GM06990 (cell line): ENCODE measurements around the gene SORCS3.

Experiments
- DNase-seq: peaks from one replicate; pipeline ENCODE4 v3.0.0-alpha.2; 2011; ENCODE audit not compliant: insufficient read length; ENCODE audit errors: extremely low read depth
- H3K27me3 ChIP-seq: replicated peaks from 2 replicates; pipeline ENCODE4 v1.6.0; 2011; ENCODE audit warnings: low read length; ENCODE audit not compliant: control insufficient read depth, insufficient read depth
- H3K36me3 ChIP-seq: 2 replicates; pipeline ENCODE4 v1.5.1; 2011; ENCODE audit warnings: low read length; ENCODE audit not compliant: control insufficient read depth, insufficient read depth
- H3K4me3 ChIP-seq: replicated peaks from 2 replicates; pipeline ENCODE4 v1.5.1; 2011; ENCODE audit warnings: low read depth, mild to moderate bottlenecking, control low read depth, low read length
- CTCF ChIP-seq: IDR thresholded peaks from 2 replicates; pipeline ENCODE4 v1.5.1; 2011; ENCODE audit warnings: low read length, control low read depth, mild to moderate bottlenecking, inconsistent platforms; ENCODE audit not compliant: insufficient read depth, poor library complexity, severe bottlenecking

Gene SORCS3

DNA sequence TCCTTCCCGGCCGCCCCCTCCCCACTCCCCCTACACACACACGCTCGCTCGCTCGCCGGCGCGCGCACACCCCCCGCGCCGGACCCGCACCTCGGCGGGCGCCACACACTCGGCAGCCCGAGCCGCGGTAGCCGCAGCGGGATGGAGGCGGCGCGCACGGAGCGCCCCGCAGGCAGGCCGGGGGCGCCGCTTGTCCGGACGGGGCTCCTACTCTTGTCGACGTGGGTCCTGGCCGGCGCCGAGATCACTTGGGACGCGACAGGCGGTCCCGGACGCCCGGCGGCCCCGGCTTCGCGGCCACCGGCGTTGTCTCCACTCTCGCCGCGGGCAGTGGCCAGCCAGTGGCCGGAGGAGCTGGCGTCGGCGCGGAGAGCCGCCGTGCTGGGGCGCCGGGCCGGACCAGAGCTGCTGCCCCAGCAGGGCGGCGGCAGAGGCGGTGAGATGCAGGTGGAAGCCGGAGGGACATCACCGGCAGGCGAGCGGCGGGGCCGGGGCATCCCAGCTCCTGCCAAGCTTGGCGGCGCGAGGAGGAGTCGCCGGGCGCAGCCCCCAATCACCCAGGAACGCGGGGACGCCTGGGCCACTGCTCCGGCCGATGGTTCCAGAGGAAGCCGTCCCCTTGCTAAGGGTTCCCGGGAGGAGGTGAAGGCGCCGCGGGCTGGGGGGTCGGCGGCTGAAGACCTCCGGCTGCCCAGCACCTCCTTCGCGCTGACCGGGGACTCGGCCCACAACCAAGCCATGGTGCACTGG lies at the start of gene SORCS3:
SORCS3 (plus strand) TSS at position 104 of the 750 bp plus-strand sequence.
- no peak for TF ChIP-seq CTCF
- H3K36me3 ChIP-seq: no peaks in the 10 kb centered on the region

GRCh38 chr10:104591441-104591840 lies 49.6 kb upstream of the SORCS3 start:
- DNase-seq: no peak
- Histone ChIP-seq H3K36me3 (no peaks in the 10 kb centered on the region), H3K4me3 (no peak overlapping the region), H3K27me3 (no peaks in the 10 kb centered on the region)
- no peak for TF ChIP-seq CTCF

More for the DNA sequence above, at the start of gene SORCS3:
- DNase-seq: no peak
- H3K4me3 ChIP-seq: no peak within 1 kb of the TSS
- peaks cover 5% of the 10 kb centered on the region for H3K27me3 ChIP-seq

GRCh38 chr10:104601166-104601565 lies 39.9 kb upstream of the SORCS3 start:
- H3K4me3 ChIP-seq: no peak overlapping the region
- no peak for DNase-seq
- no peaks in the 10 kb centered on the region; the same call in none of the 2 replicates for H3K27me3 ChIP-seq
- H3K36me3 ChIP-seq: no peaks in the 10 kb centered on the region
- no peak for TF ChIP-seq CTCF

DNA sequence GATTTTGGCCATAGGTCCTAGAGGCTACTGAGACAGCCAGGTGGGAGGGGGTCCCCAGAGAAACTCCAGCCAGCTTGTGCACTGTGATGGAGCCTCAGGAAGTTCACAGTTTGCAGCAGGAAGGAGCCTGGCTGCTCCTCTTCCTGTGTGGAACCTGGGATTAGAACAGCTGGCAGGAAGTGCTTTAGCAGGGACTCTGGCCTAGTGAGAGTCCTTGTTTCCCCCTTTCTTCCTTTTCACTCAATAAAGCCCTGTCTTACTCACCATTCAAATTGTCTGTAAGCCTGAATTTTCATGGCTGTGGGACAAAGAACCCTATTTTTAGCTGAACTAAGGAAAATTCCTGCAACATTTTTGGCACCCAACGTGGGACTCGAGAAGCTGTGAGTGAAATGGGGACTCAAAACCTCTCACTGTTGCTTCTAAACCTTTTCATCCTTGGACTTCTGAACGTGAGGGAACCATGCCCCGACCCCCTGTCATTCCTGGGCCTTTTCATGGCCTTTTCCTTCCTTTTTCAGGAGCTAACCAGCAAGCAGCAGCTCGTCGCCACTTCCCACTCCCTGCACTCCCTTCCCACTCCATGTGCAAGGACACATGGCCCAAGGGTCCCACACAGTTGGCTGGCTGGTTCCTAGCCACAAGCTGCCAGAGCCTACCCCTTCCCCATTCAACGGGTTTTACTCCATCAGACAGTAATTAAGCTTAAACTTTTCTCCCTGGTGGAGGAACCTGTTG lies 32.8 kb upstream of the SORCS3 start:
- H3K4me3 ChIP-seq: no peak overlapping the region
- no peaks in the 10 kb centered on the region for H3K36me3 ChIP-seq
- TF ChIP-seq CTCF: no peak
- H3K27me3 ChIP-seq: no peaks in the 10 kb centered on the region; the same call in 1 of the 2 replicates
- no peak for DNase-seq

GRCh38 chr10:104612571-104613205 lies 28.4 kb upstream of the SORCS3 start:
- Histone ChIP-seq H3K36me3 (no peaks in the 10 kb centered on the region), H3K27me3 (no peaks in the 10 kb centered on the region; the same call in 1 of the 2 replicates), H3K4me3 (no peak overlapping the region)
- no peak for TF ChIP-seq CTCF
- DNase-seq: no peak
